GM19351 (cell line): ENCODE measurements around the gene WDR89.
"Not testable (repeated sequence)": the region's sequence is repeated elsewhere in the genome, so short reads cannot be mapped to it uniquely, and the experiment has no call there.

Experiments used
- ATAC-seq: cut with Tn5 transposase; IDR thresholded peaks from one replicate; pipeline ENCODE4 v1.9.1; 2021; ENCODE audit warnings: mild to moderate bottlenecking, moderate library complexity; ENCODE audit not compliant: unreplicated experiment

WDR89 gene

GRCh38 chr14:63598807-63599206 is 42.9 kb downstream of the WDR89 start:
- ATAC-seq, result no peak

GRCh38 chr14:63596998-63597658 is 44.5 kb downstream of the WDR89 start:
- no peak for ATAC-seq

GRCh38 chr14:63594455-63595372 is 47.0 kb downstream of the WDR89 start:
- no peak for ATAC-seq

GRCh38 chr14:63583046-63583445 is 58.6 kb downstream of the WDR89 start:
- not testable (repeated sequence) for ATAC-seq

- ATAC-seq, result no peak
These were observed 60.2 kb downstream of the WDR89 start for GRCh38 chr14:63581491-63581890.

- no peak for ATAC-seq
These were observed 63.4 kb downstream of the WDR89 start for GRCh38 chr14:63578300-63578699.

GRCh38 chr14:63573581-63573980 is 68.1 kb downstream of the WDR89 start:
- ATAC-seq, result no peak

GRCh38 chr14:63565448-63565847 is 76.2 kb downstream of the WDR89 start:
- no peak for ATAC-seq

GRCh38 chr14:63564318-63564717 is 77.4 kb downstream of the WDR89 start:
- ATAC-seq, result no peak

GRCh38 chr14:63563370-63564026 is 78.2 kb downstream of the WDR89 start:
- no peak for ATAC-seq

- no peak for ATAC-seq
These were observed 79.3 kb downstream of the WDR89 start for GRCh38 chr14:63562405-63562804.

GRCh38 chr14:63555572-63555971 is 86.1 kb downstream of the WDR89 start:
- ATAC-seq, result no peak

GRCh38 chr14:63551332-63551731 is 90.3 kb downstream of the WDR89 start:
- no peak for ATAC-seq

GRCh38 chr14:63547798-63548335 is 93.8 kb downstream of the WDR89 start:
- no peak for ATAC-seq
